Vagina (tissue), 2 donors: ENCODE data around the gene CRADD. TPM values are rescaled to one million over a fixed set of nuclear protein-coding genes. Genes with fewer than 3 reads are reported as not detected.

Experiments used
- DNase-seq, 2 donors: peaks; one replicate each; pipeline ENCODE4 v3.0.0-alpha.2; 2017; ENCODE audit errors: extremely low spot score in 2 of 2
- H3K27ac ChIP-seq: fragments of 200-600 bp; sonication (generic); one replicate; pipeline ENCODE4 v1.5.1; 2019
- H3K27me3 ChIP-seq: fragments of 200-600 bp; sonication (generic); one replicate; pipeline ENCODE4 v1.5.1; 2019
- H3K36me3 ChIP-seq, 2 donors: fragments of 200-600 bp; sonication (generic); one replicate each; pipeline ENCODE4 v1.5.1; 2017 to 2019
- H3K4me1 ChIP-seq: fragments of 200-600 bp; sonication (generic); one replicate; pipeline ENCODE4 v1.5.1; 2019
- H3K4me3 ChIP-seq, 2 donors: fragments of 200-600 bp; sonication (generic); 1 replicate in 1 of 2; 2 replicates in 1 of 2; pipeline ENCODE4 v1.5.1; 2016 to 2019
- H3K9me3 ChIP-seq: fragments of 200-600 bp; sonication (generic); one replicate; pipeline ENCODE4 v1.5.1; 2019
- CTCF ChIP-seq, 3 experiments: fragments of 450-650 bp in 2 of 3; fragments of 200-600 bp in 1 of 3; sonication (generic) in 1 of 3; IDR thresholded peaks; one replicate each; pipeline ENCODE4 v1.5.1; 2017 to 2019; ENCODE audit warnings: antibody characterized with exemption in 3 of 3, mild to moderate bottlenecking in 2 of 3, moderate library complexity in 2 of 3
- POLR2A ChIP-seq, 2 donors: fragments of 450-650 bp; IDR thresholded peaks; one replicate each; pipeline ENCODE4 v1.6.1; 2017; ENCODE audit warnings: antibody characterized with exemption in 2 of 2, mild to moderate bottlenecking in 2 of 2, moderate library complexity in 2 of 2
- POLR2AphosphoS5 ChIP-seq, 2 donors: sonication (generic); formaldehyde crosslinking; IDR thresholded peaks; one replicate each; pipeline ENCODE4 v1.9.0; 2017; ENCODE audit warnings: antibody characterized with exemption in 2 of 2, mild to moderate bottlenecking in 2 of 2, low read depth in 1 of 2; ENCODE audit not compliant: insufficient read depth in 1 of 2
- intact Hi-C: fragments of 100-400 bp; cut with DNase I; formaldehyde crosslinking; loops from one replicate; pipeline ENCODE4 v1.15.1; 2023
- total RNA-seq: library from RNA; depleted of rRNA; stranded (reverse); fragments of >200 nt; gene quantifications from one replicate; pipeline ENCODE4 v1.2.3, GENCODE V29; 2016

CRADD gene
- total RNA-seq, 1 donor from 2014 or later: 40.8 TPM

GRCh38 chr12:93669452-93669851 lies 7.7 kb upstream of the CRADD start:
- H3K4me3 ChIP-seq: no peak overlapping the region
- H3K27me3 ChIP-seq: no peaks in the 10 kb centered on the region
- no peaks in the 10 kb centered on the region for H3K36me3 ChIP-seq
- TF ChIP-seq POLR2A (IDR thresholded peaks at IDR 0.05) (no peak), POLR2AphosphoS5 (IDR thresholded peaks at IDR 0.05; ENCODE audit: insufficient read depth in 1 of 2, low read depth in 1 of 2) (no peak), CTCF (IDR thresholded peaks at IDR 0.05) (no peak)
- no peaks in the 10 kb centered on the region for H3K9me3 ChIP-seq
- H3K27ac ChIP-seq: no peak overlapping the region
- intact Hi-C loops: no loop called here
- peaks cover 4% of the 10 kb centered on the region for H3K4me1 ChIP-seq
- no peak for DNase-seq

GRCh38 chr12:93670104-93670503 lies 7.1 kb upstream of the CRADD start:
- Histone ChIP-seq H3K4me3 (no peak overlapping the region), H3K27me3 (no peaks in the 10 kb centered on the region), H3K4me1 (peaks cover 4% of the 10 kb centered on the region), H3K9me3 (no peaks in the 10 kb centered on the region), H3K27ac (no peak overlapping the region), H3K36me3 (no peaks in the 10 kb centered on the region)
- TF ChIP-seq POLR2AphosphoS5 (IDR thresholded peaks at IDR 0.05; ENCODE audit: insufficient read depth in 1 of 2, low read depth in 1 of 2) (no peak), CTCF (IDR thresholded peaks at IDR 0.05) (no peak), POLR2A (IDR thresholded peaks at IDR 0.05) (no peak)
- DNase-seq: no peak
- intact Hi-C loops: no loop called here

DNA sequence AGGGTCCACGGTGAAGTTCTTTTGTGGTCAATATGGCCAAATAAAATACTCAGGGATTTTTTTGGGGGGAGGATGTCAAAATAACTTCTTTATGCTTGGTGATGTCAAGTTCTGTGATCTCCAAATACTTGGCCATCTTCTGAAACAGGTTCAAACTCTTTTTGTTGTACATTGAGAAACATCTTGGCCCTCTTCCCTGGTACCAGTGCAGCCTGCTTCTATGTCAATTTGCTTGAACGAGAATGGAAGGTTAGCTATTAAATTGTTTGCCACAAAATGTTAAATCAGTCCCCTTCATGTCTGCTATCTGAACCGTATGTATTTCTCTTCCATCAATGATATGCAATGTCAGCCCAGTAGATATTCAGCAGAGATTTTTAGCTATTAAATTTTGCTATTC lies 6.1 kb upstream of the CRADD start:
- DNase-seq: no peak
- H3K36me3 ChIP-seq: no peaks in the 10 kb centered on the region
- H3K27me3 ChIP-seq: no peaks in the 10 kb centered on the region
- TF ChIP-seq POLR2A (IDR thresholded peaks at IDR 0.05): no peak
- TF ChIP-seq POLR2AphosphoS5 (IDR thresholded peaks at IDR 0.05; ENCODE audit: insufficient read depth in 1 of 2, low read depth in 1 of 2): no peak
- TF ChIP-seq CTCF (IDR thresholded peaks at IDR 0.05): no peak
- H3K27ac ChIP-seq: no peak overlapping the region
- peaks cover 4% of the 10 kb centered on the region for H3K4me1 ChIP-seq
- no peaks in the 10 kb centered on the region for H3K9me3 ChIP-seq
- intact Hi-C loops: no loop called here
- no peak overlapping the region for H3K4me3 ChIP-seq

DNA sequence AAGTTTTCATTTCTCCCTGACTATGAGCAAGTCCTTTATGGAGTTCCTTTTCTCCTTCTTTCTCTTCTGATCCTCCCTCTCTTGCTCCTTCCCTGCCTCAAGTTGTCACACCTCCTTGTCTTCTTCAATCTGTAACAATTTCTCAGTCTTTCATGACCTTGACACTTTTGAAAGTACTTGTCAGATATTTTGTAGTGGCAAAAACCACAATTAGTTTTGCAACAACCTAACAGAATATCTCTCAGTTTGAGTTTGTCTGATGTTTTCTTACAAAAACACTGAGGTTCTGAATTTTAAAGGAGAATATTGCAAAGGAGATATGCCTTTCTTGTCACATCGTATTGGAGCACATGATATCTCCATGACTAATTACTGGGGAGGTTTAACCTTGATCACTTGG lies 4.1 kb upstream of the CRADD start:
- Histone ChIP-seq H3K9me3 (no peaks in the 10 kb centered on the region), H3K27me3 (no peaks in the 10 kb centered on the region), H3K27ac (no peak overlapping the region), H3K4me3 (no peak overlapping the region), H3K36me3 (no peaks in the 10 kb centered on the region), H3K4me1 (peaks cover 13% of the 10 kb centered on the region)
- no peak for DNase-seq
- intact Hi-C loops: no loop called here
- TF ChIP-seq CTCF (IDR thresholded peaks at IDR 0.05) (no peak), POLR2A (IDR thresholded peaks at IDR 0.05) (no peak), POLR2AphosphoS5 (IDR thresholded peaks at IDR 0.05; ENCODE audit: insufficient read depth in 1 of 2, low read depth in 1 of 2) (no peak)

- TF ChIP-seq CTCF (IDR thresholded peaks at IDR 0.05) (no peak), POLR2AphosphoS5 (IDR thresholded peaks at IDR 0.05; ENCODE audit: insufficient read depth in 1 of 2, low read depth in 1 of 2) (no peak), POLR2A (IDR thresholded peaks at IDR 0.05) (no peak)
Measured at GRCh38 chr12:93674386-93674785, 2.8 kb upstream of the CRADD start.

More at GRCh38 chr12:93674386-93674785, 2.8 kb upstream of the CRADD start:
- no peak overlapping the region for H3K27ac ChIP-seq
- H3K36me3 ChIP-seq: no peaks in the 10 kb centered on the region
- no peak for DNase-seq
- no peaks in the 10 kb centered on the region for H3K27me3 ChIP-seq
- intact Hi-C loops: no loop called here
- peaks cover 26% of the 10 kb centered on the region for H3K4me1 ChIP-seq
- no peak overlapping the region for H3K4me3 ChIP-seq
- H3K9me3 ChIP-seq: no peaks in the 10 kb centered on the region
